Endodermal cell (in vitro differentiated cells): ENCODE measurements around the gene APOBEC3A. TPM values are rescaled to one million over a fixed set of nuclear protein-coding genes. Genes with fewer than 3 reads are reported as not detected.
"Not testable (repeated sequence)": the region's sequence is repeated elsewhere in the genome, so short reads cannot be mapped to it uniquely, and the experiment has no call there.

Experiments used
- DNase-seq: peaks from one replicate; pipeline ENCODE4 v3.0.0-alpha.2; 2017
- H3K27ac ChIP-seq: 2 replicates; pipeline ENCODE4 v1.5.1; 2013; ENCODE audit warnings: mild to moderate bottlenecking, low read depth, low read length, moderate library complexity
- H3K27me3 ChIP-seq: 2 replicates; pipeline ENCODE4 v1.6.1; 2013; ENCODE audit warnings: mild to moderate bottlenecking, low read length, moderate library complexity; ENCODE audit not compliant: insufficient read depth, control insufficient read depth, poor library complexity, severe bottlenecking
- H3K36me3 ChIP-seq: 2 replicates; pipeline ENCODE4 v1.7.0; 2013; ENCODE audit warnings: mild to moderate bottlenecking, low read length, moderate library complexity; ENCODE audit not compliant: control insufficient read depth, insufficient read depth
- H3K4me1 ChIP-seq: one replicate; pipeline ENCODE4 v1.7.0; 2013; ENCODE audit warnings: low read length; ENCODE audit not compliant: control insufficient read depth, insufficient read depth
- H3K4me3 ChIP-seq: 2 replicates; pipeline ENCODE4 v1.5.1; 2013; ENCODE audit warnings: mild to moderate bottlenecking, low read length, moderate library complexity
- H3K9ac ChIP-seq: 2 replicates; pipeline ENCODE4 v1.6.1; 2013; ENCODE audit warnings: mild to moderate bottlenecking, low read length, moderate library complexity; ENCODE audit not compliant: poor library complexity, severe bottlenecking; ENCODE audit errors: extremely low read depth
- H3K9me3 ChIP-seq: 2 replicates; pipeline ENCODE4 v1.6.1; 2013; ENCODE audit warnings: mild to moderate bottlenecking, low read length, moderate library complexity; ENCODE audit not compliant: control insufficient read depth
- H3K27ac Mint-ChIP-seq: 2 replicates; pipeline ENCODE4 v1.8.0; 2020; ENCODE audit warnings: mixed read lengths
- H3K27me3 Mint-ChIP-seq: 2 replicates; pipeline ENCODE4 v1.8.0; 2021; ENCODE audit warnings: mild to moderate bottlenecking, mixed read lengths; ENCODE audit not compliant: insufficient read depth
- H3K36me3 Mint-ChIP-seq: 2 replicates; pipeline ENCODE4 v1.8.0; 2020; ENCODE audit warnings: low read depth, mixed read lengths
- H3K4me1 Mint-ChIP-seq: 2 replicates; pipeline ENCODE4 v1.8.0; 2020; ENCODE audit warnings: mixed read lengths
- H3K4me3 Mint-ChIP-seq: 2 replicates; pipeline ENCODE4 v1.8.0; 2020; ENCODE audit warnings: mild to moderate bottlenecking, moderate library complexity, mixed read lengths
- H3K9me3 Mint-ChIP-seq: 2 replicates; pipeline ENCODE4 v1.8.0; 2020; ENCODE audit warnings: mild to moderate bottlenecking, mixed read lengths
- CTCF ChIP-seq: fragments of 200-600 bp; sonication (generic); conservative IDR thresholded peaks from 2 replicates; pipeline ENCODE4 v1.5.0; 2021; ENCODE audit warnings: antibody characterized with exemption, mild to moderate bottlenecking
- WGBS, 2 experiments: methylation state at CpG; one replicate each; pipeline versions ENCODE4 v1.1.5 to v1.1.7; 2013; ENCODE audit warnings: missing lambda C conversion rate in 2 of 2, mixed read lengths in 1 of 2; ENCODE audit not compliant: insufficient coverage in 1 of 2, insufficient read length in 1 of 2; 5-methylcytosine and 5-hydroxymethylcytosine counted together
- total RNA-seq, 2 donors: library from RNA; stranded (reverse); fragmentation: NEBNext Ultra II Directional in 1 of 2; extraction: Animal tissue kit (Norgen Biotek cat#: 25700) in 1 of 2; gene quantifications; 2 replicates in 1 of 2; 3 replicates in 1 of 2; pipeline ENCODE4 v1.2.1, GENCODE V29; 2021

Gene APOBEC3A
- total RNA-seq, 2 donors from 2014 or later, result not detected

- no peaks in the 10 kb centered on the region for H3K27me3 Mint-ChIP-seq
- Histone ChIP-seq H3K9me3 (no peaks in the 10 kb centered on the region), H3K36me3 (no peaks in the 10 kb centered on the region), H3K4me3 (no peak overlapping the region), H3K9ac (no peak overlapping the region), H3K27ac (no peak overlapping the region), H3K4me1 (no peaks in the 10 kb centered on the region), H3K27me3 (no peaks in the 10 kb centered on the region)
- WGBS, 2 experiments, result 89 to 93% methylated on average over 2 to 4 of the region's 5 CpGs
- no peak overlapping the region for H3K27ac Mint-ChIP-seq
- peaks cover 8% of the 10 kb centered on the region for H3K4me1 Mint-ChIP-seq
- no peak for DNase-seq
- H3K9me3 Mint-ChIP-seq, result no peaks in the 10 kb centered on the region
- H3K4me3 Mint-ChIP-seq, result no peak overlapping the region
- H3K36me3 Mint-ChIP-seq, result no peaks in the 10 kb centered on the region
- TF ChIP-seq CTCF, result no peak
Observed at GRCh38 chr22:39007177-39007576, 49.8 kb downstream of the APOBEC3A start.

- H3K4me1 Mint-ChIP-seq, result peaks cover 19% of the 10 kb centered on the region
- not testable (repeated sequence) for H3K4me1 ChIP-seq, H3K4me3 Mint-ChIP-seq, H3K4me3 ChIP-seq, H3K9me3 ChIP-seq, H3K27me3 Mint-ChIP-seq, H3K9me3 Mint-ChIP-seq, H3K36me3 ChIP-seq, H3K27ac ChIP-seq, H3K36me3 Mint-ChIP-seq, H3K27ac Mint-ChIP-seq, H3K27me3 ChIP-seq, H3K9ac ChIP-seq, DNase-seq
- WGBS, 2 experiments, result 95 to 99% methylated on average over 7 to 8 of the region's 8 CpGs
Observed at GRCh38 chr22:39008271-39008850, 51.0 kb downstream of the APOBEC3A start.

- Histone ChIP-seq H3K36me3 (no peaks in the 10 kb centered on the region), H3K4me1 (peaks cover 4% of the 10 kb centered on the region), H3K27ac (no peak overlapping the region), H3K9me3 (no peaks in the 10 kb centered on the region), H3K27me3 (no peaks in the 10 kb centered on the region), H3K4me3 (no peak overlapping the region), H3K9ac (no peak overlapping the region)
- no peaks in the 10 kb centered on the region for H3K9me3 Mint-ChIP-seq
- peaks cover 32% of the 10 kb centered on the region for H3K4me1 Mint-ChIP-seq
- no peaks in the 10 kb centered on the region for H3K27me3 Mint-ChIP-seq
- H3K36me3 Mint-ChIP-seq, result no peaks in the 10 kb centered on the region
- no peak for DNase-seq
- no peak for TF ChIP-seq CTCF
- H3K4me3 Mint-ChIP-seq, result no peak overlapping the region
- 90 to 91% methylated on average over 13 to 15 of the region's 15 CpGs for WGBS, 2 experiments
- H3K27ac Mint-ChIP-seq, result no peak overlapping the region
Observed at GRCh38 chr22:39010946-39011345, 53.5 kb downstream of the APOBEC3A start.

Other genes starting within 250 kb of the APOBEC3A start
- gene SUN2, start 201.6 kb upstream of the APOBEC3A start, total RNA-seq, result 10 to 100 TPM; 23.0 to 32.4 TPM
- 10 to 100 TPM; 24.8 to 29.8 TPM for gene DNAL4, start 163.5 kb upstream of the APOBEC3A start, total RNA-seq
- 1 to 10 TPM; 2.1 to 2.5 TPM for gene NPTXR, start 113.6 kb upstream of the APOBEC3A start, total RNA-seq
- 10 to 100 TPM; 12.8 to 28.2 TPM for gene CBX6, start 85.4 kb upstream of the APOBEC3A start, total RNA-seq
- 1 to 10 TPM; 4.1 to 5.4 TPM for gene APOBEC3B, start 24.7 kb downstream of the APOBEC3A start, total RNA-seq
- 10 to 100 TPM; 26.1 to 27.4 TPM for gene APOBEC3C, start 56.6 kb downstream of the APOBEC3A start, total RNA-seq
- gene APOBEC3D, start 63.5 kb downstream of the APOBEC3A start, total RNA-seq, result 10 to 100 TPM in 1 of 2 donors, 1 to 10 TPM in 1; 8.6 to 14.4 TPM
- 10 to 100 TPM; 16.2 to 24.2 TPM for gene APOBEC3F, start 83.3 kb downstream of the APOBEC3A start, total RNA-seq
- 10 to 100 TPM in 1 of 2 donors, 1 to 10 TPM in 1; 8.7 to 19.7 TPM for gene APOBEC3G, start 119.7 kb downstream of the APOBEC3A start, total RNA-seq
- not detected for gene APOBEC3H, start 139.6 kb downstream of the APOBEC3A start, total RNA-seq
- gene CBX7, start 195.1 kb downstream of the APOBEC3A start, total RNA-seq, result 10 to 100 TPM; 14.2 to 22.0 TPM